HepG2 (cell line): Measurements from ENCODE around the gene POLA1. TPM values are rescaled to one million over a fixed set of nuclear protein-coding genes. Genes with fewer than 3 reads are reported as not detected.
A peak's percentile ranks its signal among the peaks of the same experiment; 100 is the strongest.

ENCODE experiments used
- ARID3A ChIP-seq: IDR thresholded peaks from 2 replicates; pipeline ENCODE4 v1.6.1; 2012; ENCODE audit warnings: low read depth, low read length, improper control_type of control experiment
- FOXK2 ChIP-seq: fragments of 450-650 bp; IDR thresholded peaks from 2 replicates; pipeline ENCODE4 v1.6.1; 2016
- FOXP1 ChIP-seq, 2 experiments: fragments of 450-650 bp in 1 of 2; IDR thresholded peaks; 2 replicates each; pipeline ENCODE4 v1.6.1; 2017 to 2018; ENCODE audit warnings: antibody characterized with exemption in 1 of 2
- HBP1 ChIP-seq: IDR thresholded peaks from 2 replicates; pipeline ENCODE4 v1.6.1; 2016; ENCODE audit warnings: low read depth, control low read depth
- JUND ChIP-seq: sonication (generic); formaldehyde crosslinking; IDR thresholded peaks from 2 replicates; pipeline ENCODE4 v1.8.0; 2022; ENCODE audit warnings: mild to moderate bottlenecking, missing genetic modification reagents
- KLF6 ChIP-seq: IDR thresholded peaks from 2 replicates; pipeline ENCODE4 v1.8.0; 2016; ENCODE audit warnings: missing biosample characterization, missing genetic modification reagents
- MZF1 ChIP-seq: sonication (generic); formaldehyde crosslinking; IDR thresholded peaks from 2 replicates; pipeline ENCODE4 v1.8.1; 2023; ENCODE audit warnings: mild to moderate bottlenecking, missing genetic modification reagents, borderline replicate concordance
- RBAK ChIP-seq: sonication (generic); formaldehyde crosslinking; IDR thresholded peaks from 2 replicates; pipeline ENCODE4 v1.5.1; 2020; ENCODE audit warnings: mild to moderate bottlenecking, missing genetic modification reagents
- RERE ChIP-seq: IDR thresholded peaks from 2 replicates; pipeline ENCODE4 v1.6.1; 2016; ENCODE audit warnings: low read depth, missing genetic modification reagents, missing compliant biosample characterization
- SMAD3 ChIP-seq: sonication (generic); formaldehyde crosslinking; IDR thresholded peaks from 2 replicates; pipeline ENCODE4 v1.4.0; 2020; ENCODE audit warnings: missing genetic modification reagents
- TERF1 ChIP-seq: sonication (generic); formaldehyde crosslinking; IDR thresholded peaks from 2 replicates; pipeline ENCODE4 v1.8.0; 2022; ENCODE audit warnings: mild to moderate bottlenecking, missing genetic modification reagents, moderate library complexity
- YY1 ChIP-seq: IDR thresholded peaks from 2 replicates; pipeline ENCODE4 v1.6.1; 2011; ENCODE audit warnings: low read length, low read depth, moderate library complexity, mild to moderate bottlenecking; ENCODE audit not compliant: insufficient read depth, insufficient replicate concordance
- ZFP36 ChIP-seq: fragments of 150-350 bp; IDR thresholded peaks from 2 replicates; pipeline ENCODE4 v1.6.1; 2018; ENCODE audit warnings: borderline replicate concordance, low read length, low read depth; ENCODE audit not compliant: partially characterized antibody
- ZNF275 ChIP-seq: sonication (generic); formaldehyde crosslinking; IDR thresholded peaks from 2 replicates; pipeline ENCODE4 v1.8.0; 2022; ENCODE audit warnings: missing genetic modification reagents, mild to moderate bottlenecking, inconsistent platforms, borderline replicate concordance
- ZNF34 ChIP-seq: sonication (generic); formaldehyde crosslinking; IDR thresholded peaks from 2 replicates; pipeline ENCODE4 v1.4.0; 2020; ENCODE audit warnings: mild to moderate bottlenecking, missing genetic modification reagents, borderline replicate concordance
- ZNF558 ChIP-seq: sonication (generic); formaldehyde crosslinking; IDR thresholded peaks from 2 replicates; pipeline ENCODE4 v1.9.0; 2022; ENCODE audit warnings: mild to moderate bottlenecking, missing genetic modification reagents, borderline replicate concordance
- ZNF773 ChIP-seq: sonication (generic); formaldehyde crosslinking; IDR thresholded peaks from 2 replicates; pipeline ENCODE4 v1.4.0; 2020; ENCODE audit warnings: missing genetic modification reagents, borderline replicate concordance
- ZZZ3 ChIP-seq: sonication (generic); formaldehyde crosslinking; IDR thresholded peaks from 2 replicates; pipeline ENCODE4 v1.4.0; 2020; ENCODE audit warnings: missing genetic modification reagents, mild to moderate bottlenecking, borderline replicate concordance
- polyA plus RNA-seq, 8 experiments: library from polyadenylated mRNA; depleted of rRNA in 3 of 8; stranded (reverse) in 7 of 8; unstranded in 1 of 8; fragments of >200 nt; fragmentation: Illumina TruSeq in 4 of 8; extraction: Trizol in 4 of 8; gene quantifications; 2 replicates each; pipeline versions ENCODE4 v1.2.1 to v1.2.3, GENCODE V29; 2011 to 2016; ENCODE audit warnings: low read depth in 4 of 8, missing spikeins in 1 of 8, mixed read lengths in 1 of 8; ENCODE audit not compliant: insufficient read depth in 1 of 8
- total RNA-seq, 5 experiments: library from RNA; depleted of rRNA; stranded (reverse); fragments of >200 nt; fragmentation: Illumina TruSeq; extraction: Trizol; gene quantifications; 2 replicates each; pipeline ENCODE4 v1.2.3, GENCODE V29; 2016; ENCODE audit warnings: low read depth in 1 of 5

The POLA1 gene
- total and polyA plus RNA-seq, 2 of the 13 experiments (the other 11 are each of a cell fraction or from before 2014, with no cell fraction given), result 3.3 to 26.5 TPM

- TF ChIP-seq RERE (no peak), YY1 (peak; percentile 40), ZZZ3 (CRISPR knock-in tag) (peak; percentile 56; the same call in 1 of the 2 replicates), MZF1 (CRISPR knock-in tag) (no peak), KLF6 (no peak), FOXK2 (no peak), ZFP36 (no peak), ZNF773 (no peak), ZNF275 (CRISPR knock-in tag) (no peak), ARID3A (no peak; the same call in 1 of the 2 replicates), HBP1 (CRISPR knock-in tag) (no peak), JUND (CRISPR knock-in tag) (no peak), SMAD3 (no peak), ZNF558 (CRISPR knock-in tag) (no peak), FOXP1 (IDR thresholded peaks at IDR 0.05) (no peak), FOXP1 (CRISPR knock-in tag; IDR thresholded peaks at IDR 0.05) (no peak), ZNF34 (CRISPR knock-in tag) (no peak), RBAK (CRISPR knock-in tag) (no peak), TERF1 (CRISPR knock-in tag) (no peak)
Measured at GRCh38 chrX:24693453-24694202, at the start of gene POLA1 (continued).
